Body of pancreas (tissue), 4 donors: ENCODE measurements around the gene ALPG. TPM values are rescaled to one million over a fixed set of nuclear protein-coding genes. Genes with fewer than 3 reads are reported as not detected.
"Not testable (repeated sequence)": the region's sequence is repeated elsewhere in the genome, so short reads cannot be mapped to it uniquely, and the experiment has no call there.

Source experiments
- ATAC-seq: fragments of 150-250 bp; one replicate; pipeline ENCODE4 v1.9.1; 2016
- DNase-seq, 4 donors: peaks; one replicate each; pipeline ENCODE4 v3.0.0-alpha.2; 2019
- H3K27ac ChIP-seq, 4 donors: fragments of 200-600 bp; sonication (generic); 1 replicate in 3 of 4; 2 replicates in 1 of 4; pipeline versions ENCODE4 v1.5.1 to v1.6.1; 2016 to 2019; ENCODE audit warnings: mild to moderate bottlenecking in 1 of 4, mixed read lengths in 1 of 4, moderate library complexity in 1 of 4
- H3K27me3 ChIP-seq, 2 donors: fragments of 200-600 bp; sonication (generic); one replicate each; pipeline ENCODE4 v1.6.0; 2016; ENCODE audit warnings: mild to moderate bottlenecking in 1 of 2
- H3K36me3 ChIP-seq, 2 donors: fragments of 200-600 bp; sonication (generic); replicated peaks in 1 of 2; 2 replicates each; pipeline ENCODE4 v1.5.1; 2016; ENCODE audit warnings: low read depth in 2 of 2; ENCODE audit not compliant: insufficient read depth in 1 of 2
- H3K4me1 ChIP-seq: fragments of 200-600 bp; sonication (generic); one replicate; pipeline ENCODE4 v1.6.0; 2016
- H3K4me3 ChIP-seq, 2 donors: fragments of 200-600 bp; sonication (generic); 1 replicate in 1 of 2; 2 replicates in 1 of 2; pipeline ENCODE4 v1.5.1; 2016 to 2019
- H3K9me3 ChIP-seq, 3 donors: fragments of 200-600 bp; sonication (generic); 1 replicate in 2 of 3; 2 replicates in 1 of 3; pipeline ENCODE4 v1.5.1; 2016
- POLR2A ChIP-seq, 3 donors: fragments of 450-650 bp; IDR thresholded peaks; one replicate each; pipeline ENCODE4 v1.6.1; 2016; ENCODE audit warnings: antibody characterized with exemption in 3 of 3, mild to moderate bottlenecking in 2 of 3
- WGBS, 2 donors: methylation state at CpG; one replicate each; pipeline ENCODE4 v1.1.5; 2017; 5-methylcytosine and 5-hydroxymethylcytosine counted together
- intact Hi-C: fragments of 100-400 bp; cut with DNase I; formaldehyde crosslinking; loops from one replicate; pipeline ENCODE4 v1.15.1; 2023
- total RNA-seq, 2 donors: library from RNA; depleted of rRNA; stranded (reverse); fragments of >200 nt; gene quantifications; one replicate each; pipeline ENCODE4 v1.1.0, GENCODE V29; 2016
- TF ChIP-seq, protein P1 (sequence below), 7 experiments: fragments of 450-650 bp in 4 of 7; fragments of 200-600 bp in 3 of 7; sonication (generic) in 3 of 7; IDR thresholded peaks; one replicate each; pipeline ENCODE4 v1.5.1; 2016 to 2019; ENCODE audit warnings: antibody characterized with exemption in 7 of 7

Gene ALPG
- total RNA-seq, 2 donors from 2014 or later = not detected

- TF ChIP-seq, protein P1, sequence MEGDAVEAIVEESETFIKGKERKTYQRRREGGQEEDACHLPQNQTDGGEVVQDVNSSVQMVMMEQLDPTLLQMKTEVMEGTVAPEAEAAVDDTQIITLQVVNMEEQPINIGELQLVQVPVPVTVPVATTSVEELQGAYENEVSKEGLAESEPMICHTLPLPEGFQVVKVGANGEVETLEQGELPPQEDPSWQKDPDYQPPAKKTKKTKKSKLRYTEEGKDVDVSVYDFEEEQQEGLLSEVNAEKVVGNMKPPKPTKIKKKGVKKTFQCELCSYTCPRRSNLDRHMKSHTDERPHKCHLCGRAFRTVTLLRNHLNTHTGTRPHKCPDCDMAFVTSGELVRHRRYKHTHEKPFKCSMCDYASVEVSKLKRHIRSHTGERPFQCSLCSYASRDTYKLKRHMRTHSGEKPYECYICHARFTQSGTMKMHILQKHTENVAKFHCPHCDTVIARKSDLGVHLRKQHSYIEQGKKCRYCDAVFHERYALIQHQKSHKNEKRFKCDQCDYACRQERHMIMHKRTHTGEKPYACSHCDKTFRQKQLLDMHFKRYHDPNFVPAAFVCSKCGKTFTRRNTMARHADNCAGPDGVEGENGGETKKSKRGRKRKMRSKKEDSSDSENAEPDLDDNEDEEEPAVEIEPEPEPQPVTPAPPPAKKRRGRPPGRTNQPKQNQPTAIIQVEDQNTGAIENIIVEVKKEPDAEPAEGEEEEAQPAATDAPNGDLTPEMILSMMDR (IDR thresholded peaks at IDR 0.05) = no peak
- no peak for TF ChIP-seq POLR2A (IDR thresholded peaks at IDR 0.05)
- H3K27ac ChIP-seq = no peak overlapping the region
- DNase-seq (no peak), ATAC-seq (no peak)
- WGBS, 2 donors = 65 to 81% methylated on average over 5 of the region's 5 CpGs
- intact Hi-C loops = no loop called here
- no peaks in the 10 kb centered on the region for H3K36me3 ChIP-seq
- H3K4me1 ChIP-seq = no peaks in the 10 kb centered on the region
- H3K4me3 ChIP-seq = no peak overlapping the region
- H3K9me3 ChIP-seq = no peaks in the 10 kb centered on the region
- H3K27me3 ChIP-seq = no peaks in the 10 kb centered on the region
These were observed 8.2 kb upstream of the ALPG start for GRCh38 chr2:232398293-232399034.

DNA sequence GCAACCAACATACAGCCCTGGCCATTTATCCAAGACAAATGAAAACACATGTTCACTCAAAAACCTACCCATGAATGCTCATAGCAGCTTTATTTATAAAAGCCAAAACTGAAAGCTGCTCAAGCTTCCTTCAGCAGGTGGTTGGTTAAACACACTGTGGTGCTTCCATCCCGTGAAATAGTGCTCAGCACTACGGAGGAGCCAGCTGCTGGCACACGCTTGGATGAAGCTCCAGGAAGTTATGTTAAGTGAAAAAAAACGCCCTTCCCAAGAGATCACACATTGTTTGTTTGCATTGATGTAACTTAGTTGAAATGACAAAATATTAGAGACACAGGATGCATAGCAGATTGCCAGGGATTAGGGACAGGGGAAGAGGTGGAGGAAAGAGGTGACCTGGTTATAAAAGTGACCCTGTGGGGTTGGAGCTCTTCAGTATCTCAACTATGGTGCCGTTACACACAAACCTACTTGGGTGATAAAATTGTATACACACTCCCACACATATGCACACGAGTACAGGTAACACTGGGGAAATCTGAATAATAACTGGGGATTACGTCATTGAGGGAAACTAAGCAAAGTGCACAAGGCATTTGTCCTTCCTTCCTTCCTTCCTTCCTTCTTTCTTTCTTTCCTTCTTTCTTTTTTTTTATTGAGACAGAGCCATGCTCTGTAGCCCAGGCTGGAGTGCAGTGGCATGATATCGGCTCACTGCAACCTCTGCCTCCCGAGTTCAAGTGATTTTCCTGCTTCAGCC, 6.2 kb upstream of the ALPG start:
- no peaks in the 10 kb centered on the region for H3K36me3 ChIP-seq
- H3K4me3 ChIP-seq = no peak overlapping the region
- no peaks in the 10 kb centered on the region for H3K9me3 ChIP-seq
- WGBS, 2 donors = 52 to 58% methylated on average over 9 of the region's 9 CpGs
- ATAC-seq (no peak), DNase-seq (no peak)
- no peak for TF ChIP-seq POLR2A (IDR thresholded peaks at IDR 0.05)
- TF ChIP-seq, protein P1 (IDR thresholded peaks at IDR 0.05) = no peak
- H3K27me3 ChIP-seq = no peaks in the 10 kb centered on the region
- intact Hi-C loops = no loop called here
- no peaks in the 10 kb centered on the region for H3K4me1 ChIP-seq
- no peak overlapping the region for H3K27ac ChIP-seq

- ATAC-seq = no peak
- Histone ChIP-seq H3K4me1 (no peaks in the 10 kb centered on the region), H3K9me3 (no peaks in the 10 kb centered on the region), H3K36me3 (no peaks in the 10 kb centered on the region), H3K4me3 (no peak overlapping the region), H3K27ac (no peak overlapping the region), H3K27me3 (no peaks in the 10 kb centered on the region)
- TF ChIP-seq POLR2A (IDR thresholded peaks at IDR 0.05) = no peak
- TF ChIP-seq, protein P1 (IDR thresholded peaks at IDR 0.05) = no peak
- WGBS, 2 donors = 87 to 98% methylated on average over 3 of the region's 3 CpGs
- DNase-seq = no peak
- intact Hi-C loops = no loop called here
These were observed 4.1 kb upstream of the ALPG start for GRCh38 chr2:232402518-232402917.

GRCh38 chr2:232405943-232406510, 617 bp upstream of the ALPG start:
- intact Hi-C loops = no loop called here
- no peak overlapping the region for H3K4me3 ChIP-seq
- 79 to 96% methylated on average over 11 of the region's 11 CpGs for WGBS, 2 donors
- ATAC-seq = no peak
- no peak overlapping the region for H3K27ac ChIP-seq
- no peak for TF ChIP-seq POLR2A (IDR thresholded peaks at IDR 0.05)
- TF ChIP-seq, protein P1 (IDR thresholded peaks at IDR 0.05) = no peak
- DNase-seq = no peak
- no peaks in the 10 kb centered on the region for H3K4me1 ChIP-seq
- no peaks in the 10 kb centered on the region for H3K36me3 ChIP-seq
- no peaks in the 10 kb centered on the region for H3K27me3 ChIP-seq
- no peaks in the 10 kb centered on the region for H3K9me3 ChIP-seq

DNA sequence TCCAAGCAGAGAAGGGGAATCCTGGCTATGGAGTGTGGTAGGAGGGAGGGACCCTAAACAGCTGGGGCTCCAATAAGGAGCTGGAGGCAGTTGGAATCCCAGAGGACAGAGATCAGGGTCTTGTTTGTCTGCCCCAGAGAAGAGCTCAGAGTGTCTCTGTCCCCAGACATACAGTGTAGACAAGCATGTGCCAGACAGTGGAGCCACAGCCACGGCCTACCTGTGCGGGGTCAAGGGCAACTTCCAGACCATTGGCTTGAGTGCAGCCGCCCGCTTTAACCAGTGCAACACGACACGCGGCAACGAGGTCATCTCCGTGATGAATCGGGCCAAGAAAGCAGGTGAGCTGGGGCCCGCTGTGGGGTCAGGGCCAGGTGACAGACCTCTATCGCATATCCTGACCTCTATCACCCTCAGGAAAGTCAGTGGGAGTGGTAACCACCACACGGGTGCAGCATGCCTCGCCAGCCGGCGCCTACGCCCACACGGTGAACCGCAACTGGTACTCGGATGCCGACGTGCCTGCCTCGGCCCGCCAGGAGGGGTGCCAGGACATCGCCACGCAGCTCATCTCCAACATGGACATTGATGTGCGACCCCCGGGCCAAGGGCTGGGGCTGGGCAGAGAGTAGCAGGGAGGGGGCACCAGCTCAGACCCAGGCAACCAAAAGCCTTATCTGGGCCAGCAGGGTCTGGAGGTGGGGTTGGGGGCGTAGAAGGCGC, 945 bp downstream of the ALPG start:
- ATAC-seq, intact Hi-C loops, H3K4me3 ChIP-seq, H3K27ac ChIP-seq, H3K4me1 ChIP-seq, H3K36me3 ChIP-seq, DNase-seq, H3K27me3 ChIP-seq, H3K9me3 ChIP-seq: not testable (repeated sequence)
- WGBS, 2 donors = 79% methylated on average over 17 of the region's 30 CpGs; no CpG with 5 or more reads in 1 of the 2 donors

DNA sequence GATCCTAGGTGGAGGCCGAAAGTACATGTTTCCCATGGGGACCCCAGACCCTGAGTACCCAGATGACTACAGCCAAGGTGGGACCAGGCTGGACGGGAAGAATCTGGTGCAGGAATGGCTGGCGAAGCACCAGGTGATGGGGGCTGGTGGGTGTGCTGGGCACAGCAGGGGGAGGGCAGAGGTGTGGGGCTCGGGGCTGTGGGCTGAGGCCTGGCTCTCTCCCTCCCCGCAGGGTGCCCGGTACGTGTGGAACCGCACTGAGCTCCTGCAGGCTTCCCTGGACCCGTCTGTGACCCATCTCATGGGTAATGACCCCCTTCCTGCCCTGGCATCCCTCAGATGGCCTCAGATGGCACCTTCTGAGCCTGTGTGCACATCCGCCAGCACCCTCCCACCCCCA, 1.6 kb downstream of the ALPG start:
- H3K27ac ChIP-seq, H3K36me3 ChIP-seq, H3K4me3 ChIP-seq, H3K27me3 ChIP-seq, ATAC-seq, H3K9me3 ChIP-seq, H3K4me1 ChIP-seq, intact Hi-C loops, DNase-seq: not testable (repeated sequence)
- 77% methylated on average over 9 of the region's 10 CpGs; no CpG with 5 or more reads in 1 of the 2 donors for WGBS, 2 donors

DNA sequence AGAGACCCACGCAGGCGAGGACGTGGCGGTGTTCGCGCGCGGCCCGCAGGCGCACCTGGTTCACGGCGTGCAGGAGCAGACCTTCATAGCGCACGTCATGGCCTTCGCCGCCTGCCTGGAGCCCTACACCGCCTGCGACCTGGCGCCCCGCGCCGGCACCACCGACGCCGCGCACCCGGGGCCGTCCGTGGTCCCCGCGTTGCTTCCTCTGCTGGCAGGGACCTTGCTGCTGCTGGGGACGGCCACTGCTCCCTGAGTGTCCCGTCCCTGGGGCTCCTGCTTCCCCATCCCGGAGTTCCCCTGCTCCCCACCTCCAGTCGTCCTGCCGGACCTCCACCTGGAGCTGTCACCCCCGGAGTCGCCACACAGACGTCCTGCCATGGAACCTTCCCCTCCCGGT, 3.0 kb downstream of the ALPG start:
- H3K27ac ChIP-seq, H3K27me3 ChIP-seq, H3K4me3 ChIP-seq, H3K36me3 ChIP-seq, H3K9me3 ChIP-seq, DNase-seq, ATAC-seq, intact Hi-C loops, H3K4me1 ChIP-seq: not testable (repeated sequence)
- WGBS, 2 donors = 43 to 71% methylated on average over 8 to 40 of the region's 40 CpGs
